Measurements from ENCODE around the gene ARSG. TPM values are rescaled to one million over a fixed set of nuclear protein-coding genes. Genes with fewer than 3 reads are reported as not detected.
"Not testable (repeated sequence)": the region's sequence is repeated elsewhere in the genome, so short reads cannot be mapped to it uniquely, and the experiment has no call there.

Gene ARSG
- total RNA-seq, 1 donor from 2014 or later: 19.4 TPM

GRCh38 chr17:68306819-68307218 lies 15.5 kb downstream of the ARSG start:
- no peak for DNase-seq (ENCODE audit: low spot score)

- DNase-seq (ENCODE audit: low spot score): no peak
These were observed 16.1 kb downstream of the ARSG start for GRCh38 chr17:68307443-68307842.

- not testable (repeated sequence) for DNase-seq (ENCODE audit: low spot score)
These were observed 17.2 kb downstream of the ARSG start for GRCh38 chr17:68308486-68308885.

- DNase-seq (ENCODE audit: low spot score): not testable (repeated sequence)
These were observed 17.9 kb downstream of the ARSG start for GRCh38 chr17:68309066-68309670.

GRCh38 chr17:68310152-68310551 lies 18.9 kb downstream of the ARSG start:
- DNase-seq (ENCODE audit: low spot score): no peak

GRCh38 chr17:68314916-68315535 lies 23.7 kb downstream of the ARSG start:
- DNase-seq (ENCODE audit: low spot score): peak; percentile 51

GRCh38 chr17:68315930-68316329 lies 24.6 kb downstream of the ARSG start:
- DNase-seq (ENCODE audit: low spot score): no peak

- DNase-seq (ENCODE audit: low spot score): no peak
These were observed 26.2 kb downstream of the ARSG start for GRCh38 chr17:68317458-68317857.

GRCh38 chr17:68318103-68318991 lies 27.1 kb downstream of the ARSG start:
- no peak for DNase-seq (ENCODE audit: low spot score)

GRCh38 chr17:68319410-68320162 lies 28.3 kb downstream of the ARSG start:
- no peak for DNase-seq (ENCODE audit: low spot score)

GRCh38 chr17:68320311-68320865 lies 29.1 kb downstream of the ARSG start:
- DNase-seq (ENCODE audit: low spot score): no peak

GRCh38 chr17:68320943-68321555 lies 29.8 kb downstream of the ARSG start:
- no peak for DNase-seq (ENCODE audit: low spot score)

GRCh38 chr17:68321556-68321954 lies 30.3 kb downstream of the ARSG start:
- no peak for DNase-seq (ENCODE audit: low spot score)

- no peak for DNase-seq (ENCODE audit: low spot score)
These were observed 31.3 kb downstream of the ARSG start for GRCh38 chr17:68322630-68323029.

GRCh38 chr17:68324114-68324513 lies 32.8 kb downstream of the ARSG start:
- DNase-seq (ENCODE audit: low spot score): no peak

- DNase-seq (ENCODE audit: low spot score): no peak
These were observed 33.5 kb downstream of the ARSG start for GRCh38 chr17:68324654-68325336.

GRCh38 chr17:68325961-68326360 lies 34.7 kb downstream of the ARSG start:
- DNase-seq (ENCODE audit: low spot score): no peak

GRCh38 chr17:68326681-68327080 lies 35.4 kb downstream of the ARSG start:
- no peak for DNase-seq (ENCODE audit: low spot score)

- no peak for DNase-seq (ENCODE audit: low spot score)
These were observed 36.7 kb downstream of the ARSG start for GRCh38 chr17:68327823-68328557.

GRCh38 chr17:68328676-68329075 lies 37.4 kb downstream of the ARSG start:
- no peak for DNase-seq (ENCODE audit: low spot score)

Data from ureter (tissue), 1 donor.